Measurements from ENCODE around the gene UCN2.
"Not testable (repeated sequence)": the region's sequence is repeated elsewhere in the genome, so short reads cannot be mapped to it uniquely, and the experiment has no call there.

UCN2 gene

GRCh38 chr3:48564667-48565066 lies 1.1 kb upstream of the UCN2 start:
- FAIRE-seq (no peak), DNase-seq (ENCODE audit: extremely low spot score, insufficient read length, low read depth) (no peak)

GRCh38 chr3:48564022-48564421 lies 441 bp upstream of the UCN2 start:
- FAIRE-seq, result no peak
- DNase-seq (ENCODE audit: extremely low spot score, insufficient read length, low read depth), result no peak

GRCh38 chr3:48562367-48563095 lies 1.1 kb downstream of the UCN2 start:
- DNase-seq (ENCODE audit: extremely low spot score, insufficient read length, low read depth) (no peak), FAIRE-seq (no peak)

- no peak for DNase-seq (ENCODE audit: extremely low spot score, insufficient read length, low read depth)
- FAIRE-seq, result no peak
Observed at GRCh38 chr3:48561045-48561736, 2.4 kb downstream of the UCN2 start.

GRCh38 chr3:48560648-48561018 lies 2.9 kb downstream of the UCN2 start:
- FAIRE-seq (no peak), DNase-seq (ENCODE audit: extremely low spot score, insufficient read length, low read depth) (no peak)

- DNase-seq (ENCODE audit: extremely low spot score, insufficient read length, low read depth), result no peak
- no peak for FAIRE-seq
Observed at GRCh38 chr3:48558493-48559134, 5.0 kb downstream of the UCN2 start.

- FAIRE-seq, result peak; percentile 99
Observed at GRCh38 chr3:48556796-48557626, 6.6 kb downstream of the UCN2 start, which contains the start of gene PFKFB4. Gene PFKFB4 (minus strand): TSS chr3:48556803. CDS start chr3:48556777, 26 bp downstream.

GRCh38 chr3:48555949-48556795 lies 7.4 kb downstream of the UCN2 start:
- DNase-seq (ENCODE audit: extremely low spot score, insufficient read length, low read depth), result no peak
- FAIRE-seq, result no peak

More at GRCh38 chr3:48556796-48557626, 6.6 kb downstream of the UCN2 start, which contains the start of gene PFKFB4:
- DNase-seq (ENCODE audit: extremely low spot score, insufficient read length, low read depth), result peak; percentile 95

- FAIRE-seq, result no peak
- DNase-seq (ENCODE audit: extremely low spot score, insufficient read length, low read depth), result no peak
Observed at GRCh38 chr3:48555231-48555948, 8.2 kb downstream of the UCN2 start.

GRCh38 chr3:48553886-48554845 lies 9.4 kb downstream of the UCN2 start:
- DNase-seq (ENCODE audit: extremely low spot score, insufficient read length, low read depth) (no peak), FAIRE-seq (no peak)

- FAIRE-seq (no peak), DNase-seq (ENCODE audit: extremely low spot score, insufficient read length, low read depth) (no peak)
Observed at GRCh38 chr3:48553361-48553760, 10.2 kb downstream of the UCN2 start.

GRCh38 chr3:48552111-48552951 lies 11.2 kb downstream of the UCN2 start:
- DNase-seq (ENCODE audit: extremely low spot score, insufficient read length, low read depth) (no peak), FAIRE-seq (no peak)

- not testable (repeated sequence) for FAIRE-seq; DNase-seq (ENCODE audit: extremely low spot score, insufficient read length, low read depth)
Observed at GRCh38 chr3:48551651-48552050, 11.9 kb downstream of the UCN2 start.

- DNase-seq (ENCODE audit: extremely low spot score, insufficient read length, low read depth) (peak; percentile 54), FAIRE-seq (peak; percentile 88)
Observed at GRCh38 chr3:48548729-48549705, 14.6 kb downstream of the UCN2 start.

GRCh38 chr3:48548126-48548525 lies 15.5 kb downstream of the UCN2 start:
- no peak for DNase-seq (ENCODE audit: extremely low spot score, insufficient read length, low read depth)
- no peak for FAIRE-seq
